ENCODE data around the gene AAMP. TPM values are rescaled to one million over a fixed set of nuclear protein-coding genes. Genes with fewer than 3 reads are reported as not detected.
"Not testable (repeated sequence)": the region's sequence is repeated elsewhere in the genome, so short reads cannot be mapped to it uniquely, and the experiment has no call there.

The AAMP gene
- total and polyA plus RNA-seq, 2 donors: 67.2 to 69.2 TPM

DNA sequence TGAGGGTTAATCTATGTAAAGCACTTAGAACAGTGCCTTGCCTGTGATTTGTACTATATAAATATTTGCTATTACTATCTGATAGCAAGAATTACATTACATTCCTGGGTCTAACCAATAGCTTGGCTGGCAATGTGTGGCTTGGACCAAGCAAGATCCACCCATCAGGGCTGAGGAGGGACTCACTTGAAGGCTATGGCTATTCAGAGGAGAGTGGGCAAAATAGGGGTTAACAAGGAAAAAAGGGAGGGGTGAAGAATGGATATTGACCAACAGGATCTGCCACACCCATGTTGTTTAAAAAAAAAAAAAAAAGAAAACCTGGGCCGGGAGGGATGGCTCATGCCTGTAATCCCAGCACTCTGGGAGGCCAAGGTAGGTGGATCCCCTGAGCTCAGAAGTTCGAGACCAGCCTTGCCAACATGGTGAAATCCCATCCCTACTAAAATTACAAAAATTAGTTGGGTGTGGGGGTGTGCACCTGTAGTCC is 42.4 kb upstream of the AAMP start:
- Histone ChIP-seq H3K4me3 (ENCODE audit: low read length in 2 of 2) (no peak overlapping the region), H3K27ac (ENCODE audit: low read depth in 1 of 2, low read length in 1 of 2) (no peak overlapping the region), H3K9me3 (ENCODE audit: control insufficient read depth in 2 of 2, insufficient read depth in 1 of 2, low read length in 1 of 2) (no peaks in the 10 kb centered on the region), H3K4me1 (ENCODE audit: control insufficient read depth in 2 of 2, insufficient read depth in 2 of 2, low read length in 2 of 2) (peaks cover 13 to 16% of the 10 kb centered on the region in 2 donors), H3K27me3 (ENCODE audit: control insufficient read depth in 2 of 2, insufficient read depth in 1 of 2, low read length in 1 of 2) (no peaks in the 10 kb centered on the region), H3K36me3 (ENCODE audit: control insufficient read depth in 2 of 2, insufficient read depth in 2 of 2, low read length in 1 of 2) (no peaks in the 10 kb centered on the region)
- WGBS: 93% methylated on average over 2 of the region's 2 CpGs
- no peak for DNase-seq (ENCODE audit: low read depth in 6 of 9, low spot score in 9 of 9)

DNA sequence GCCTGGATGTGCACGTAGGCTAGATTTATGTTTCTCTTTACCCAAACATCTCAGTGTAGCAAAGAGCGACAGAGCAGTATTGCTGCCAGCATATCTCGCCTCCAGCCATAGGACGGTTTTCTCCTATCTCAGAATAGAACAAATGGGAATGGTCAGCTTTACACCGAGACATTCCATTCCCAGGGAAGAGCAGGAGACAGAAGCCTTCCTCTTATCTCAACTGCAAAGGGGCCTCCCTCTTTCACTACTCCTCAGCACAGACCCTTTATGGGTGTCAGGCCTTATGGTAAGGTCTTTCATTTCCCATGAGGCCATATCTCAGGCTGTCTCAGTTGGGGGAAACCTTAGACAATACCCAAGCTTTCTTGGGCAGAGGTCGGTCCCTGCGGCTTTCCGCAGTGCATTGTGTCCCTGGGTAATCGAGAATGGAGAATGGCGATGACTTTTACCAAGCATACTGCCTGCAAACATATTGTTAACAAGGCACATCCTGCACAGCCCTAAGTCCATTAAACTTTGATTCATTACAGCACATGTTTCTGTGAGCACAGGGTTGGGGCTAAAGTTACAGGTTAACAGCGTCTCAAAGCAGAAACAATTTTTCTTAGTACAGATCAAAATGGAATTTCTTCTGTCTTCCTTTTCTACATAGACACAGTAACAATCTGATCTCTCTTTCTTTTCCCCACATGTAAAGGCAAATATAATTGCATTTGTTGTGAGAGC is 41.8 kb upstream of the AAMP start:
- WGBS: 96% methylated on average over 11 of the region's 11 CpGs
- not testable (repeated sequence) for H3K27ac ChIP-seq (ENCODE audit: low read depth in 1 of 2, low read length in 1 of 2); DNase-seq (ENCODE audit: low read depth in 6 of 9, low spot score in 9 of 9)

DNA sequence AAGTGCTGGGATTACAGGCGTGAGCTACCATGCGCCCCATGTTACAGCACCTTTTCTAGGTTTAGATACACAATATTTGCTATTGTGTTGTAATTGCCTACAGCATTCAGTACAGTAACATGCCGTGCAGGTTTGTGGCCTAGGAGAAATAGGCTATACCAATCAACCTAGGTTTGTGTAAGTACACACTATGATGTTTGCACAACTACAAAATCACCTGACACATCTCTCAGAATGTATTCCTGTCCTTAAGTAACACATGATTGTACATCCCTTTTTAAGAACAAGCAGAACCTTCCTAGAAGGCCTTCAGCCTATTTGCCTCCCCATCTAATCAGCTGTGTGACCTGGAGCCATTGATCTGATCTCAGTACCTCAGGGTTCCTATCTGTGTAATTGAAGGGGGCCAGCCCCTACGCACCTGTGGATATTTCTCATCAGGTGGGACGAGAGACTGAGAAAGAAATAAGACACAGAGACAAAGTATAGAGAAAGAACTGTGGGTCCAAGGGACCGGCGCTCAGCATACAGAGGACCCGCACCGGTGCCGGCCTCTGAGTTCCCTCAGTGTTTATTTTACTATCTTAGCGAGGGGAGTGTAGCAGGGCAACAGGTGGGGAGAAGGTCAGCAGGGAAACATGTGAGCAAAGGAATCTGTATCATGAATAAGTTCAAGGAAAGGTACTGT is 41.1 kb upstream of the AAMP start:
- Histone ChIP-seq H3K9me3 (ENCODE audit: control insufficient read depth in 2 of 2, insufficient read depth in 1 of 2, low read length in 1 of 2) (no peaks in the 10 kb centered on the region), H3K4me3 (ENCODE audit: low read length in 2 of 2) (no peak overlapping the region), H3K36me3 (ENCODE audit: control insufficient read depth in 2 of 2, insufficient read depth in 2 of 2, low read length in 1 of 2) (no peaks in the 10 kb centered on the region), H3K4me1 (ENCODE audit: control insufficient read depth in 2 of 2, insufficient read depth in 2 of 2, low read length in 2 of 2) (peaks cover 4% of the 10 kb centered on the region in 2 donors), H3K27me3 (ENCODE audit: control insufficient read depth in 2 of 2, insufficient read depth in 1 of 2, low read length in 1 of 2) (no peaks in the 10 kb centered on the region), H3K27ac (ENCODE audit: low read depth in 1 of 2, low read length in 1 of 2) (no peak overlapping the region)
- 98% methylated on average over 11 of the region's 11 CpGs for WGBS
- no peak for DNase-seq (ENCODE audit: low read depth in 6 of 9, low spot score in 9 of 9)

More for the DNA sequence above, 41.8 kb upstream of the AAMP start:
- H3K4me1 ChIP-seq (ENCODE audit: control insufficient read depth in 2 of 2, insufficient read depth in 2 of 2, low read length in 2 of 2): peaks cover 8 to 10% of the 10 kb centered on the region in 2 donors
- H3K4me3 ChIP-seq (ENCODE audit: low read length in 2 of 2); H3K9me3 ChIP-seq (ENCODE audit: control insufficient read depth in 2 of 2, insufficient read depth in 1 of 2, low read length in 1 of 2); H3K27me3 ChIP-seq (ENCODE audit: control insufficient read depth in 2 of 2, insufficient read depth in 1 of 2, low read length in 1 of 2); H3K36me3 ChIP-seq (ENCODE audit: control insufficient read depth in 2 of 2, insufficient read depth in 2 of 2, low read length in 1 of 2): not testable (repeated sequence)

DNA sequence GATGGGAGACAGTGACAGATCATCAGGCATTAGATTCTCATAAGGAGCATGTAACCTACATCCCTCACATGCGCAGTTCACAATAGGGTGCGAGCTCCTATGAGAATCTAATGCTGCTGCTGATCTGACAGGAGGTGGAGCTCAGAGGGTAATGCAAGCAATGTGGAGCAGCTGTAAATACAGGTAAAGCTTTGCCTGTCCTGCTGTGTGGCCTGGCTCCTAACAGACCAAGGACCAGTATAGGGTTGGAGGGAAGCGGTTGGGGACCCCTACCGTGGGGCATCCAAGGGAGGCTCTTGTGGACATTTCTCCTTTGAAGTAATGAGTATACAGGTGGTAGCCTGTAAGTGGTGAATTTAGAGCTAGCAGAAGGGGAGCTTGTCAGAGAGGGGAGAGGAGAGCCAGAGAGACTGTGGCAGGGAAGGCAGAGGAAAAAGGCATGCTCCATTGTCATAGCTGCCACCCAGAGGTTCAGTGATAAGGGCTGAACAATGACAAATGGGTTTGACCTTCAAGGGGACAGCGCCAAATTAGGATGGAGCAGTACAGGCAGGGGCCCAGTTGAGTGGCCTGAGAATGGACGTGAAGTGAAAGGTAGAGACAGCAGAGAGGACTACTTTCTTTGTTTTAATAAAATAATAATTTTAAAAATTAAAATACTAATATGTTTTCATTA is 37.6 kb upstream of the AAMP start:
- DNase-seq (ENCODE audit: low read depth in 6 of 9, low spot score in 9 of 9): no peak
- H3K4me1 ChIP-seq (ENCODE audit: control insufficient read depth in 2 of 2, insufficient read depth in 2 of 2, low read length in 2 of 2): no peaks in the 10 kb centered on the region
- no peak overlapping the region for H3K27ac ChIP-seq (ENCODE audit: low read depth in 1 of 2, low read length in 1 of 2)
- 99% methylated on average over 6 of the region's 6 CpGs for WGBS
- no peaks in the 10 kb centered on the region for H3K27me3 ChIP-seq (ENCODE audit: control insufficient read depth in 2 of 2, insufficient read depth in 1 of 2, low read length in 1 of 2)
- H3K36me3 ChIP-seq (ENCODE audit: control insufficient read depth in 2 of 2, insufficient read depth in 2 of 2, low read length in 1 of 2): no peaks in the 10 kb centered on the region
- H3K9me3 ChIP-seq (ENCODE audit: control insufficient read depth in 2 of 2, insufficient read depth in 1 of 2, low read length in 1 of 2): no peaks in the 10 kb centered on the region
- H3K4me3 ChIP-seq (ENCODE audit: low read length in 2 of 2): no peak overlapping the region

DNA sequence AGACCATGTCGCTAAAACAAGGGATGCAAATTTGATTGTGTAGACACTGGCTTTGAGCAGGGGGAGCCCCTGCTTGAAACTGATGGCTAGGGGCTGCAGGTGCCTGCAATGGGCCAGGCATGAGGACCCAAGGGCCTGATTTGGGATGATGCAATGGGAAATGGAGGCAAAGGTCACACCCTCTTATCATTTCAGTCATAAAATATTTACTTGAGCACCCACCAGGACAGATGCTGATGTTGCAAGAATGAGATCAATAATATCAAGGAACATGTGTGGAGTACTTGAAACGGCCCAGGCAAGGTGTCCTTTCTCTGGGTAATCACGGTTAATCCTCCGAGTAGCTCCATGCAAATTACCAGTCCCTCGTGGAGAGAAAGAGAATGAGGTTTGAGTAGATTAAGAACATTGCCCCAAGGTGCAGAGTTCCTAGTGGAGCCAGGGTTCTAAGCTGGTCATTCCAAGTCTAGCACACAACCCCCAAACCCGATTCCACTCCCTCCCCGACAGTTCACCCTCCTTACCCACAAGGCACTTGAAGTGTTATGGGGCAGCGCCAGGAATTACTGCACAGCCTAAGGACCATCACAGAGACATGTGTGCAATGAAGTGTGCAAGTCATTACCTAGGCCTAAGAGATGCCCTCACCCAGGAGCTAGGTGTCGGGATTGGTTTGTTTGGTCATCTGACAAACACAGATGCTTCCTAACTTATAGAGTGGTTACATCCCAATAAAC is 36.4 kb upstream of the AAMP start:
- Histone ChIP-seq H3K9me3 (ENCODE audit: control insufficient read depth in 2 of 2, insufficient read depth in 1 of 2, low read length in 1 of 2) (no peaks in the 10 kb centered on the region), H3K36me3 (ENCODE audit: control insufficient read depth in 2 of 2, insufficient read depth in 2 of 2, low read length in 1 of 2) (no peaks in the 10 kb centered on the region), H3K4me1 (ENCODE audit: control insufficient read depth in 2 of 2, insufficient read depth in 2 of 2, low read length in 2 of 2) (no peaks in the 10 kb centered on the region), H3K27me3 (ENCODE audit: control insufficient read depth in 2 of 2, insufficient read depth in 1 of 2, low read length in 1 of 2) (no peaks in the 10 kb centered on the region), H3K4me3 (ENCODE audit: low read length in 2 of 2) (no peak overlapping the region), H3K27ac (ENCODE audit: low read depth in 1 of 2, low read length in 1 of 2) (no peak overlapping the region)
- no peak for DNase-seq (ENCODE audit: low read depth in 6 of 9, low spot score in 9 of 9)
- WGBS: 97% methylated on average over 9 of the region's 9 CpGs

DNA sequence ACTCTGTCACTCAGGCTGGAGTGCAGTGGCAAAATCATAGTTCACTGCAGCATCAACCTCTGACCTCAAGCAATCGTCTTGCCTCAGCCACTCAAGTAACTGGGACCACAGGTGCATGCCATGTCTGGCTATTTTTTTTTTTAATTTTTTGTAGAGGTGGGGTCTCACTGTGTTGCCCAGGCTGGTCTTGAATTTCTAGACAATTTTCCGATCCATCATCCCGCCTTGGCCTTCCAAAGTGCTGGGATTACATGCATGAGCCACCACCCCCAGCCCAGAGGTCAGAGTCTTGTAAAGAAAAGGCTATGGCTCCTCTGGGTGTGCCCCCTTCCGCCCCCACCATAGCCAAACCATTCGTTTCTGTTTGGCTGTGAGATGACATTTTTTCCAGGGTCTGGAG is 35.4 kb upstream of the AAMP start:
- H3K27ac ChIP-seq (ENCODE audit: low read depth in 1 of 2, low read length in 1 of 2): no peak overlapping the region
- H3K4me1 ChIP-seq (ENCODE audit: control insufficient read depth in 2 of 2, insufficient read depth in 2 of 2, low read length in 2 of 2): peaks cover 0 to 4% of the 10 kb centered on the region in 2 donors
- H3K27me3 ChIP-seq (ENCODE audit: control insufficient read depth in 2 of 2, insufficient read depth in 1 of 2, low read length in 1 of 2): no peaks in the 10 kb centered on the region
- H3K36me3 ChIP-seq (ENCODE audit: control insufficient read depth in 2 of 2, insufficient read depth in 2 of 2, low read length in 1 of 2): no peaks in the 10 kb centered on the region
- no peaks in the 10 kb centered on the region for H3K9me3 ChIP-seq (ENCODE audit: control insufficient read depth in 2 of 2, insufficient read depth in 1 of 2, low read length in 1 of 2)
- 96% methylated on average over 5 of the region's 5 CpGs for WGBS
- no peak for DNase-seq (ENCODE audit: low read depth in 6 of 9, low spot score in 9 of 9)
- no peak overlapping the region for H3K4me3 ChIP-seq (ENCODE audit: low read length in 2 of 2)

DNA sequence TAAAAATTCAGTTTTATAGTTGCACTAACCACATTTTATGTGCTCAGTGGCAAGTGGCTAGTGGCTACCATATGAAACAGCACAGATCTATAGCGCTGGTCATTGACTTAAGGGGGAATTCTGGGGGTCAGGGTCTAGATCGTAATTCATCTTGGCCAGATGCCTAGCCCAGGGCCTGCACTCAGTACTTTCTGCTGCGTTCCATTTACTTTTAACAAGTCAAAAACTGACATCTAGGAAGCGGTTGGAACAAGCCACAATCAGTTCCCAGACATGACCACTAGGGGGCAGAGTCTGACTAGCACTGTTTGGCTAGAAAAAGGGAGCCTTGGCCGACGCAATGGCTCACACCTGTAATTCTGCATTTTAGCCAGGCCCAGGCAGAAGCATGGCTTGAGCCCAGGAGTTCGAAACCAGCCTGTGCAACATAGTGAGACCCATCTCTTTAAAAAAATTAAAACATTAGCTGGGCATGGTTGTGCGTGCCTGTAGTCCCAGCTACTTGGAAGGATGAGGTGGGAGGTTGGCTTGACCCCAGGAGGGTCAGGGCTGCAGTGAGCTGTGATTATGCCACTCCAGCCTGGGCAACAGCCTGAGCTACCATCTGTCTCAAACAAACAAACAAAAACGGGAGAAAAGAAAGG is 31.4 kb upstream of the AAMP start:
- Histone ChIP-seq H3K27me3 (ENCODE audit: control insufficient read depth in 2 of 2, insufficient read depth in 1 of 2, low read length in 1 of 2) (no peaks in the 10 kb centered on the region), H3K4me1 (ENCODE audit: control insufficient read depth in 2 of 2, insufficient read depth in 2 of 2, low read length in 2 of 2) (peaks cover 0 to 4% of the 10 kb centered on the region in 2 donors), H3K27ac (ENCODE audit: low read depth in 1 of 2, low read length in 1 of 2) (no peak overlapping the region), H3K4me3 (ENCODE audit: low read length in 2 of 2) (no peak overlapping the region), H3K36me3 (ENCODE audit: control insufficient read depth in 2 of 2, insufficient read depth in 2 of 2, low read length in 1 of 2) (no peaks in the 10 kb centered on the region), H3K9me3 (ENCODE audit: control insufficient read depth in 2 of 2, insufficient read depth in 1 of 2, low read length in 1 of 2) (no peaks in the 10 kb centered on the region)
- peak; percentile 72 to 96 (median 93) for DNase-seq (ENCODE audit: low read depth in 6 of 9, low spot score in 9 of 9)
- WGBS: 19% methylated on average over 9 of the region's 9 CpGs

DNA sequence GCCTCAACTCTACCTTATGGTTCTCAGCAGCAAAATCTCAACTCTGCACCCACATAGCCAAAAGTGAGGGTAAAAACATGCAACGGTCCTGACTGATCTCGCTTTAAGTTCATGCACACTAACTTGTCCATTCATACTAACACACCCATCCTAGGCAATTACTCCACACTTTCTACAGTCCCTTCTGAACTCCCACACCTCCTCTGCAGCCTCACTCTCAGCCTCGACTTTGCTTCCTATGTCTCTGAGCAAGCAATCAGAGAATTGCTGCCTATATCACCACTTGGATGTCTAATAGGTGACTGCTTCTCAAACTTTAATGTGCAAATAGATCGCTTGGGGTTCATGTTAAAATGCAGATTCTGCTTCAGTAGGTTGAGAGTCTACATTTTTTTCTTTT is 30.2 kb upstream of the AAMP start:
- Histone ChIP-seq H3K36me3 (ENCODE audit: control insufficient read depth in 2 of 2, insufficient read depth in 2 of 2, low read length in 1 of 2) (no peaks in the 10 kb centered on the region), H3K4me1 (ENCODE audit: control insufficient read depth in 2 of 2, insufficient read depth in 2 of 2, low read length in 2 of 2) (peaks cover 0 to 4% of the 10 kb centered on the region in 2 donors), H3K27ac (ENCODE audit: low read depth in 1 of 2, low read length in 1 of 2) (no peak overlapping the region), H3K27me3 (ENCODE audit: control insufficient read depth in 2 of 2, insufficient read depth in 1 of 2, low read length in 1 of 2) (no peaks in the 10 kb centered on the region), H3K9me3 (ENCODE audit: control insufficient read depth in 2 of 2, insufficient read depth in 1 of 2, low read length in 1 of 2) (no peaks in the 10 kb centered on the region), H3K4me3 (ENCODE audit: low read length in 2 of 2) (no peak overlapping the region)
- no peak for DNase-seq (ENCODE audit: low read depth in 6 of 9, low spot score in 9 of 9)
- WGBS: 98% methylated on average over 4 of the region's 4 CpGs
